Natural killer cell (primary cell): Measurements from ENCODE around the gene TSHZ1. TPM values are rescaled to one million over a fixed set of nuclear protein-coding genes. Genes with fewer than 3 reads are reported as not detected.

ENCODE experiments used
- ATAC-seq, 3 donors: fragments of 150-1000 bp in 2 of 3; fragments of 200-7000 bp in 1 of 3; cut with Tn5 transposase; 1 replicate in 1 of 3; 2 replicates in 2 of 3; pipeline ENCODE4 v1.10.0; 2021; ENCODE audit warnings: mild to moderate bottlenecking in 2 of 3, moderate library complexity in 2 of 3
- DNase-seq, 2 donors: peaks; one replicate each; pipeline versions ENCODE4 v3.0.0 to v3.0.0-alpha.2; 2013 to 2021; ENCODE audit warnings: mixed read lengths in 1 of 2
- H3K27ac ChIP-seq: one replicate; pipeline ENCODE4 v1.5.1; 2013; ENCODE audit warnings: mild to moderate bottlenecking, low read length
- H3K27me3 ChIP-seq: one replicate; pipeline ENCODE4 v1.6.1; 2013; ENCODE audit warnings: low read length; ENCODE audit not compliant: control insufficient read depth, insufficient read depth
- H3K36me3 ChIP-seq: one replicate; pipeline ENCODE4 v1.6.1; 2013; ENCODE audit warnings: low read length; ENCODE audit not compliant: control insufficient read depth, insufficient read depth
- H3K4me1 ChIP-seq: one replicate; pipeline ENCODE4 v1.6.1; 2013; ENCODE audit warnings: low read length; ENCODE audit not compliant: control insufficient read depth, insufficient read depth
- H3K4me3 ChIP-seq: one replicate; pipeline ENCODE4 v1.5.1; 2013; ENCODE audit warnings: low read length
- H3K9me3 ChIP-seq: one replicate; pipeline ENCODE4 v1.6.1; 2013; ENCODE audit warnings: low read length; ENCODE audit not compliant: control insufficient read depth, insufficient read depth
- H3K27ac Mint-ChIP-seq, 2 donors: one replicate each; pipeline ENCODE4 v1.8.0; 2022; ENCODE audit warnings: mild to moderate bottlenecking in 2 of 2, mixed read lengths in 2 of 2, moderate library complexity in 1 of 2
- H3K27me3 Mint-ChIP-seq, 2 donors: one replicate each; pipeline ENCODE4 v1.8.0; 2022; ENCODE audit warnings: low read depth in 2 of 2, mixed read lengths in 2 of 2
- H3K36me3 Mint-ChIP-seq: one replicate; pipeline ENCODE4 v1.8.0; 2022; ENCODE audit warnings: mixed read lengths
- H3K4me1 Mint-ChIP-seq, 2 donors: one replicate each; pipeline ENCODE4 v1.8.0; 2022; ENCODE audit warnings: mixed read lengths in 2 of 2
- H3K4me3 Mint-ChIP-seq: one replicate; pipeline ENCODE4 v1.8.0; 2022; ENCODE audit warnings: mild to moderate bottlenecking, moderate library complexity, mixed read lengths
- H3K9me3 Mint-ChIP-seq, 2 donors: one replicate each; pipeline ENCODE4 v1.8.0; 2022; ENCODE audit warnings: mixed read lengths in 2 of 2
- WGBS: methylation state at CpG from one replicate; pipeline ENCODE4 v1.1.7; 2013; ENCODE audit warnings: missing lambda C conversion rate; ENCODE audit not compliant: insufficient coverage; 5-methylcytosine and 5-hydroxymethylcytosine counted together
- intact Hi-C: fragments of 100-400 bp; cut with micrococcal nuclease; formaldehyde crosslinking; loops from one replicate; pipeline ENCODE4 v1.14.2; 2022
- total RNA-seq, 4 donors: library from RNA; stranded (reverse); fragments of 120-200 nt in 1 of 4; gene quantifications; one replicate each; pipeline versions ENCODE4 v1.2.3 to v1.2.4, GENCODE V29; 2013 to 2022
- TF ChIP-seq, protein P1 (sequence below): fragments of 200-600 bp; IDR thresholded peaks from one replicate; pipeline ENCODE4 v1.8.0; 2022; ENCODE audit warnings: antibody characterized with exemption

Gene TSHZ1
- total RNA-seq, 3 donors from 2014 or later (not counting 1 experiment from before 2014, with no cell fraction given) = 44.3 to 51.6 (median 44.8) TPM

DNA sequence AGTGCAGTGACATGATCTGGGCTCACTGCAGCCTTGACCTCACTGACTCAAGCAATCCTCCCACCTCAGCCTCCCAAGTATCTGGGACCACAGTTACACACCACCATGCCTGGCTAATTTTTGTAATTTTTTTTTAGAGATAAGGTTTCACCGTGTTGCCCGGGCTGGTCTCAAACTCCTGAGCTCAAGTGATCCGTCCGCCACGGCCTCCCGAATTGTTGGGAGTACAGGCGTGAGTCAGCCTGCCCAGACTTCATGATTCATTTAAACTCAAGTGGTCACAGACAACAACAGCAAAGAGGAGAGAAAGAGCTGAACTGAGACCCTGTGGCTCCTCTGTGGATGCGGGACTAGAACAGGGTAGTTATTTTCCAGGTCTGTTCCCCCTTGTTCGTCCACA is 83.0 kb downstream of the TSHZ1 start:
- peaks cover 2% of the 10 kb centered on the region for H3K36me3 ChIP-seq
- H3K27ac ChIP-seq = no peak overlapping the region
- TF ChIP-seq, protein P1, sequence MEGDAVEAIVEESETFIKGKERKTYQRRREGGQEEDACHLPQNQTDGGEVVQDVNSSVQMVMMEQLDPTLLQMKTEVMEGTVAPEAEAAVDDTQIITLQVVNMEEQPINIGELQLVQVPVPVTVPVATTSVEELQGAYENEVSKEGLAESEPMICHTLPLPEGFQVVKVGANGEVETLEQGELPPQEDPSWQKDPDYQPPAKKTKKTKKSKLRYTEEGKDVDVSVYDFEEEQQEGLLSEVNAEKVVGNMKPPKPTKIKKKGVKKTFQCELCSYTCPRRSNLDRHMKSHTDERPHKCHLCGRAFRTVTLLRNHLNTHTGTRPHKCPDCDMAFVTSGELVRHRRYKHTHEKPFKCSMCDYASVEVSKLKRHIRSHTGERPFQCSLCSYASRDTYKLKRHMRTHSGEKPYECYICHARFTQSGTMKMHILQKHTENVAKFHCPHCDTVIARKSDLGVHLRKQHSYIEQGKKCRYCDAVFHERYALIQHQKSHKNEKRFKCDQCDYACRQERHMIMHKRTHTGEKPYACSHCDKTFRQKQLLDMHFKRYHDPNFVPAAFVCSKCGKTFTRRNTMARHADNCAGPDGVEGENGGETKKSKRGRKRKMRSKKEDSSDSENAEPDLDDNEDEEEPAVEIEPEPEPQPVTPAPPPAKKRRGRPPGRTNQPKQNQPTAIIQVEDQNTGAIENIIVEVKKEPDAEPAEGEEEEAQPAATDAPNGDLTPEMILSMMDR = no peak
- H3K4me1 ChIP-seq = no peaks in the 10 kb centered on the region
- intact Hi-C loops = no loop called here
- WGBS = 93% methylated on average over 9 of the region's 9 CpGs
- Mint-ChIP-seq H3K4me1 (peaks cover 6 to 13% of the 10 kb centered on the region in 2 donors), H3K36me3 (no peaks in the 10 kb centered on the region), H3K9me3 (no peaks in the 10 kb centered on the region), H3K4me3 (no peak overlapping the region), H3K27me3 (no peaks in the 10 kb centered on the region), H3K27ac (no peak overlapping the region)
- ATAC-seq (no peak), DNase-seq (no peak)
- H3K9me3 ChIP-seq = no peaks in the 10 kb centered on the region
- H3K4me3 ChIP-seq = no peak overlapping the region
- H3K27me3 ChIP-seq = no peaks in the 10 kb centered on the region

DNA sequence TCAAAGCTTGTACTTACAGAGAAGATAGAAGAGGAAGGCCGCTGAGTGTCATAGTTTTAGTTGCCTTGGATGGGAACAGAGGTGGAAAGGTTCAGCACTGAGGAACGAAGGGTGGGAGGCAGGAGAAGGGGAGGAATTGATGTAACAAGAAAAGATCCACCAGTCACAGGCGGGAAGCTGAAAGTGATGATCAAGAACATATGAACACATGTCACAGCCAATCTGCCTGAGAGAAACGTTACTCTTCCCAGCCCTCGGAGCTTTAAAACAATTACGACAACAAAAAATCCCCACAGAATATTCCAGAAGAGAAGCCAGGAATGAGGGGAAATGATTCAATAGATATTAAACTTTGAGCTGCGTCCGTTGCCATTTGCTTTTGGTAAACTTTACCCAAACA is 87.1 kb downstream of the TSHZ1 start:
- Mint-ChIP-seq H3K4me1 (no peaks in the 10 kb centered on the region), H3K27ac (no peak overlapping the region), H3K36me3 (no peaks in the 10 kb centered on the region), H3K4me3 (no peak overlapping the region), H3K9me3 (no peaks in the 10 kb centered on the region), H3K27me3 (no peaks in the 10 kb centered on the region)
- ATAC-seq = no peak
- Histone ChIP-seq H3K9me3 (no peaks in the 10 kb centered on the region), H3K4me3 (no peak overlapping the region), H3K27ac (no peak overlapping the region), H3K4me1 (no peaks in the 10 kb centered on the region), H3K36me3 (no peaks in the 10 kb centered on the region), H3K27me3 (no peaks in the 10 kb centered on the region)
- 91% methylated on average over 4 of the region's 8 CpGs for WGBS
- no peak for DNase-seq
- intact Hi-C loops = no loop called here
- TF ChIP-seq, protein P1 = no peak

DNA sequence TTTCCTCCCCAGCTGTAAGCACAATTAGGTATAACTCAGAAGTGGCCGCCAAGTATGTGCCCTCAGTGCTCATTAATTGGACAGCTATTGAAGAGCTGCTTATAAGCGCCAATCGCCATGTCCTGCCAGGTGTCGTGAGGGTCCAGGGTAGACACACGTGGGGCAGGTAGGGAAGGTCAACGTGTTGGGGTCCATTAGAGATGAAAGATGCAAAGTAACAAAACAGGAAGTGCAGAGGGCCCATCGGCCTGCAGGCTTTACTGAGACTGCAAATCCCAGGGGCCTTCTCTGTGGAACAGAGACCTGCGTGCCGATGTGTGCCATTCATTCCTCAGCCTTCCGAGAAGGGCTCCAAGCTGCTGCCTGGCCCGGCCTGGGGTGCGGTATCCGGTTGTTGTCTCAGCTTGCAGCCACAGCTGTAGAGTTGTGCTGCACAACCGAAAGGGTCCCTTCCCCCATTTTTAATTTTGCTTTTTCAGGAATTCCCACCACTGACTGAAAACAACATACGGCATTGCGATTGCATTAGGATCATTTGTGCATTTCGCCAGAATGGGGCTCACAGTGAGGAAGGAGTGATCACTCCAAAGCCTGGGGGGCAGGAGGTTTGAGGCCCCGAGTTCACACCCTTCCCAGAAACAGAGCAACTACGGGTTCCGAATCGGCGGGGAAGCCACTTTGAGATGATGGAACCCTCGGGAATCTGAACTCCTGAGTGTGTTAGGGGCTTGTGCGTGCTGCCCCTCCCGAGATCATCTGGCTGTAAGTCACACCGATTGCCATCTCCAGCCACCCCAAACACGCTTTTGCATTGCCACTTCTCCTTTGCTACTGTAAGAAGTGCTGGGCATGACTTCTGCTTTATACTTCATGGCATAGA is 94.3 kb downstream of the TSHZ1 start:
- WGBS = 86% methylated on average over 27 of the region's 27 CpGs
- no peak overlapping the region for H3K4me3 ChIP-seq
- Mint-ChIP-seq H3K4me3 (no peak overlapping the region), H3K36me3 (no peaks in the 10 kb centered on the region), H3K27me3 (peaks cover 3 to 24% of the 10 kb centered on the region in 2 donors), H3K9me3 (no peaks in the 10 kb centered on the region), H3K27ac (no peak overlapping the region), H3K4me1 (no peaks in the 10 kb centered on the region)
- H3K9me3 ChIP-seq = no peaks in the 10 kb centered on the region
- ATAC-seq (no peak), DNase-seq (no peak)
- TF ChIP-seq, protein P1 = no peak
- intact Hi-C loops = no loop called here
- no peaks in the 10 kb centered on the region for H3K27me3 ChIP-seq
- H3K4me1 ChIP-seq = no peaks in the 10 kb centered on the region
- no peak overlapping the region for H3K27ac ChIP-seq
- no peaks in the 10 kb centered on the region for H3K36me3 ChIP-seq
